ELR (cell line): ENCODE data around the gene ACE2.
"Not testable (repeated sequence)": the region's sequence is repeated elsewhere in the genome, so short reads cannot be mapped to it uniquely, and the experiment has no call there.

ENCODE experiments used
- DNase-seq: peaks from one replicate; pipeline ENCODE4 v3.0.0-alpha.2; 2015; ENCODE audit warnings: low read depth

Gene ACE2

GRCh38 chrX:15600745-15601144, at the start of gene ACE2:
Gene ACE2, minus strand, starts transcription at chrX:15600960. Its CDS starts 49 bp downstream, at chrX:15600911.
- DNase-seq = no peak

GRCh38 chrX:15647510-15647909, 46.8 kb upstream of the ACE2 start:
- DNase-seq = not testable (repeated sequence)

GRCh38 chrX:15646543-15646942, 45.8 kb upstream of the ACE2 start:
- DNase-seq = no peak

GRCh38 chrX:15646031-15646430, 45.3 kb upstream of the ACE2 start:
- DNase-seq = no peak

- no peak for DNase-seq
Observed at GRCh38 chrX:15645266-15645665, 44.5 kb upstream of the ACE2 start.

GRCh38 chrX:15644560-15644872, 43.8 kb upstream of the ACE2 start:
- DNase-seq = no peak

GRCh38 chrX:15643786-15644559, 43.2 kb upstream of the ACE2 start:
- DNase-seq = no peak

GRCh38 chrX:15631637-15632036, 30.9 kb upstream of the ACE2 start:
- DNase-seq = no peak

GRCh38 chrX:15623054-15623453, 22.3 kb upstream of the ACE2 start:
- DNase-seq = no peak

GRCh38 chrX:15619053-15619755, 18.4 kb upstream of the ACE2 start:
- DNase-seq = peak; percentile 43

GRCh38 chrX:15617111-15617510, 16.4 kb upstream of the ACE2 start:
- DNase-seq = no peak

GRCh38 chrX:15616531-15616930, 15.8 kb upstream of the ACE2 start:
- no peak for DNase-seq

- no peak for DNase-seq
Observed at GRCh38 chrX:15607067-15607466, 6.3 kb upstream of the ACE2 start.

- DNase-seq = no peak
Observed at GRCh38 chrX:15606136-15606535, 5.4 kb upstream of the ACE2 start.

- DNase-seq = no peak
Observed at GRCh38 chrX:15605226-15605625, 4.5 kb upstream of the ACE2 start.

- DNase-seq = no peak
Observed at GRCh38 chrX:15602761-15603160, 2.0 kb upstream of the ACE2 start.

GRCh38 chrX:15601932-15602331, 1.2 kb upstream of the ACE2 start:
- no peak for DNase-seq

GRCh38 chrX:15600049-15600448, 711 bp downstream of the ACE2 start:
- no peak for DNase-seq

- DNase-seq = no peak
Observed at GRCh38 chrX:15599461-15599860, 1.3 kb downstream of the ACE2 start.

- no peak for DNase-seq
Observed at GRCh38 chrX:15598026-15598425, 2.7 kb downstream of the ACE2 start.

GRCh38 chrX:15594371-15594770, 6.4 kb downstream of the ACE2 start:
- DNase-seq = peak; percentile 6

- DNase-seq = no peak
Observed at GRCh38 chrX:15579778-15580747, 20.7 kb downstream of the ACE2 start.

- no peak for DNase-seq
Observed at GRCh38 chrX:15576019-15576418, 24.7 kb downstream of the ACE2 start.
